NCI-H526 treated with DMSO at 0.1 percent for 48 hours (cell line): ENCODE results near the gene FLVCR2.
"Not testable (repeated sequence)": the region's sequence is repeated elsewhere in the genome, so short reads cannot be mapped to it uniquely, and the experiment has no call there.

Experiments used
- DNase-seq: peaks from one replicate; lab custom pipeline; 2025; lab: John Stamatoyannopoulos, UW

FLVCR2 gene

DNA sequence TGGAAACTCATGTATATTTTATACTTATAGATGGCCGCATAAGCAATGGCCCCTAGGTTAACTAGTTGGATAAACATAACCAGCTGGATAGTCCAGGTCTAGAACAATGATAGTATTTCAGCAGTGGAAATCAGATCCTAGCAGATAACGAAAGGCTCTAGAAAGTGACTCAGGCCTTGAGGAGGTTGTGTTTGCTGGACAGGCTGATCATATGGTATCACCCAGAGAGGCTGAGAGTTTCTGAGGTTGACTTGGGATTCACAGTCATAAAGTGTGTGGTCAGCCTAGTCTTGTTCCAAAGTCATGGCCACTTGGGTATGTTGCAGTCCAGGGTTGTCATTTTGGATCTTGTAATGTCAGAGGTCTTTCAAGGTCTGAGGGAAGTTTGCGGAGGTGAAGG, 16.8 kb downstream of the FLVCR2 start:
- DNase-seq = no peak

DNA sequence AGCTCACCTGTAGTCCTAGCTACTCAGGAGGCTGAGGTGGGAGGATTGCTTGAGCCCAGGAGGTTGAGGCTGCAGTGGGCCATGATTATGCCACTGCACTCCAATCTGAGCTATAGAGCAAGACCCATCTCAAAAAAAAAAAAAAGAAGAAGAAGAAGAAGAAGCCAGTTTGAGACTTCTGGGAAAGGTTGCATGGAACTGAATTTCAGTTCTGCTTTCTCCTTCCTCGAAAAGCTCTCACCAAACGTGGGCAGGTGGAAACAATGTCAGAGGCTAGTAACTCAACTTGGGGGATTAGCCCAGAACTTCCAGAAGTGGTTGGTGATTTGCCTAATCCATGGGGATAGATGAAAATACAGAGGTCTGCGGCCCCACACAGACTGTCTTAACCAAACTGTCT, 18.7 kb downstream of the FLVCR2 start:
- DNase-seq = no peak

DNA sequence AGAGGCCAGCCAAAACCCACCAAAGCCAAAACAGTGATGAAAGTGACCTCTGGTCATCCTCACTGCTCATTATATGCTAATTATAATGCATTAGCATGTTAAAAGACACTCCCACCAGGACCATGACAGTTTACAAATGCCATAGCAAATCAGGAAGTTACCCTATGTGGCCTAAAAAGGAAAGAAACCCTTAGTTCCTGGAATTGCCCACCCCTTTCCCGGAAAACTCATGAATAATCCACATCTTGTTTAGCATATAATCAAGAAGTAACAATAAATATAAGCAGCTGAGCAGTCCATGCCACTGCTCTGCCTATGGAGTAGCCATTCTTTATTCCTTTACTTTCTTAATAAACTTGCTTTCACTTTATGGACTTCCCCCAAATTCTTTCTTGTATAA, 21.7 kb downstream of the FLVCR2 start:
- not testable (repeated sequence) for DNase-seq

DNA sequence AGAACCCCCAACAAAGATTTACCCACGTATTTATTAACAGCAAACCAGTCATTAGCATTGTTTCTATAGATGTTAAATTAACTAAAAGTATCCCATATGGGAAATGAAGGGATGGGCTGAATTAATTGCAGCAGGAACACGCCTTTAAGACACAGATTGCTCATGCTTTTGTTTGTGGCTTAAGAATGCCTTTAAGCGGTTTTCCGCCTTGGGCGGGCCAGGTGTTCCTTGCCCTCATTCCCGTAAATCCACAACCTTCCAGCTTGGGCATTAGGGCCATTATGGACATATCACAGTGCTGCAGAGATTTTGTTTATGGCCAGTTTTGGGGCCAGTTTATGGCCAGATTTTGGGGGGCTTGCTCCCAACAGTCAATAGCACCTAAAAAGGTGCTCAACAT, 22.6 kb downstream of the FLVCR2 start:
- DNase-seq = not testable (repeated sequence)

DNA sequence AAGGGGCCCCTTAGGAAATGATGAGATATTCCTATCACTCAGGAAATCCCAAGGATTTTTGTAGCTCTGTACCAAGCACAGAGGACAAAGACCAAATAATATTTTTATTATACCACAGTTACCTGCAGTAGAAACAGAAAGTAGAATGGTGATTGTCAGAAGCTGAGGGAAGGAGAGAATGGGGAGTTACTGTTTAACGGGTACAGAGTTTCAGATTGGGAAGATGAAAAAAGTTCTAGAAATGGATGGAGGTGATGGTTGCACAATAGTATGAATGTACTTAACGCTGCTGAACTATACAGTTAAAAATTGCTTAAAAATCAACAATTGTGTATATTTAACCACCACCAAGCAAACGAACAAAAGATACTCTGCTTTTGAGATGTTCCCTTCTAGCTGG, 24.1 kb downstream of the FLVCR2 start:
- no peak for DNase-seq

DNA sequence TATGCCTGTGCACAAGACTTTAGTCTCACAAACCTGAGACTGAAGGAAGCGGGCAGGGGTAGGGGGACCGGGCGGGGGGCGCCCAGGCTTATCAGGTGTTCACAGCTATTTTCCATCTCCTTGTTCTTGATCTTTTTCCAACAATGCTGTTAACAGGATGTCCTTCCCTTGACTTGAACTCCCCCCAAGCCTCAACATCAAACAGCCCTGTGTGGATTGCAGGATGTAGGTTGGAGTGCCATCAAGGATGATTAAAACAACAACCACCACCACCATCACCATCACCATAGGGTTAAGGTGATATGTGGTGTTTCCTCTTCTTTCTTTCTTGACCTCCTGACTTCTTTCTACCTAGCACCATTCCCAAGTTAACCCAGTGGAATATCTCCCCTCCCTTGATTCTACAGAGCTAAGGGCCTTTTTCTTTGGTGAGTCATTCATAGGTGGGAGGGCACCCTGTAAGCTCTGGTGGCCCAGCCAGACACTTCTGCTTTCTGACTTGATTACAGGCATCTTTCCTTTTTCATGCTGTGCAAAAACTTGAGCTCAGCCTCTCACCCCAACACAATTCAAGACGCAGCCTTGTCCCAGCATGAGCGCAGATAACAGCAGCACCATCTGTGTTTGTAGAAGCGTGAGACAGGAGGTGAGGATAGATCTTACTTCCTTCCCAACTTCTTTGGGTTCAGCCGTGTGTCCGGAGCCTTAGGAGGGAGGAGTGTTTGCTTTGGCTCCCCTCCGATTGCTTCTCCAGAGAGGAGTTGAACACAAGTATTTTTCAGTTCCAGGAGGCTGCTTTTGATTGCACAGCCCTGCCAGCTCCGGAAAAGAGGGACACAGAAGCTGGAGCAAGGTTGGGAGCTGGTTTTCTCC, 26.8 kb downstream of the FLVCR2 start:
- DNase-seq = no peak

DNA sequence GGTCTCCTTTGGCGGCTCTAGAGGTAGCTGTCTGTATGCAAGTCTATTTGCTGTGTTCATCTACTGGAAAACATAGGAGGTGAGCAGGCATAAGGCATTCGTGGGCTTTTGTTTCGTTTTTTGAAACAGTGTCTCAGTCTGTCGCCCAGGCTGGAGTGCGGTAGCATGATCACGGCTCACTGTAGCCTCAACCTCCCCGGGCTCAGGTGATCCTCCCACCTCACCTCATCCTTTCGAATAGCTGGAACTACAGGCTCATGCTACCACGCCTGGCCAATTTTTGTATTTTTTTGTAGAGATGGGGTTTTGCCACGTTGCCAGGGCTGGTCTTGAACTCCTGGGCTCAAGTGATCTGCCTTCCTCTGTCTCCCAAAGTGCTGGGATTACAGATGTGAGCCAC, 27.5 kb downstream of the FLVCR2 start:
- no peak for DNase-seq

DNA sequence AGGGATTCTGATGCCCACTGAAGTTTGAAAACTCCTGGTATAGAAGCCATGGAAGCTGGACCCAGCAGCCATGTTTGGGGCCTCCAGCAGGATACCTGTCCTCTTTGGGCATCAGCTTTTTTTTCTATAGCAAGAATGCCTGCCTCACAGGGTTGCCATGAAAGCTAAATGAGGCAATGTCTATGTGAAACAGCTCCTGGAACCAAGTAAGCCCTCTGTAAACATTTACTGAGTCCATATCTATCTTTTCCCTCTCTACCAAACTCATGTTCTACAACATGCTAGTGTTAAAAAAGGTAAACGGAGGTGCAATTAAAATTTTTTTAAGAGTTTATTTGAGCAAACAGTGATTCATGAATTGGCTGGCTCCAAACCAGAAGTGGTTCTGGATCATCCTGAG, 28.6 kb downstream of the FLVCR2 start:
- no peak for DNase-seq

DNA sequence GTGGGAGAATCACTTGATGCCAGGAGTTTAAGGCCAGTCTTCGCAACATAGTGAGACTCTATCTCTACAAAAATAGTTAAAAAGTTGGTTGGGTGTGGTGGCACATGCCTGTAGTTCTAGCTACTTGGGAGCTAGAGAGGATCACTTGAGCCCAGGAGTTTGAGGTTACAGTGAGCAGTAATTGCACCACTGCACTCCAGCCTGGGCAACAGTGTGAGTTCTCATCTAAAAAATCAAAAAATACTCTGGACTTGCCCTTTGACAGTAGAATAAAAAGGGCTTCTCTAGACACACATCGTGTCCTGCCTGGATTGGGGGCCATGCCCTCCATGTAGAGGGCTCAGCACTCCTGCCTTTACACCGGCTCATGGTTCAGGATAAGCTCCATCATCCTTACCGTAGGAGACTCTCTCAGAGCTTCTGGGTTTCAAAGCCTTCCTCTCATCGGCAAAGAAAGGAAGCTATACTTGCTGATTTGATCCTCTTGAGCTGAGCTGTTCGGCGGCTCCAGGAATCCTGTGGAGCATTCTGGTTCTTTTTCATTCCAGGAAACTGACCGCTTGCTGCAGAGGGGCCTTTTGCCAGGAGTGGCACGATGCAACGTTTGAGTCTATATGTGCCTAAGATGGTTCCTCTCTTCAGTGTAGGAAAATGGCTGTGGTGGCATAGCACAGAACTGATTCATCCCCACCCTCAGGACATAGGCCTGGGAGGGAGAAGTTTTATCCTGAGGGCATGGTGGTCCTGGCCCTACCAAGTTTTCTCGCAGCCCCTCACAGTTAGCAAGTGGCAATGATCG, 29.6 kb downstream of the FLVCR2 start:
- no peak for DNase-seq

DNA sequence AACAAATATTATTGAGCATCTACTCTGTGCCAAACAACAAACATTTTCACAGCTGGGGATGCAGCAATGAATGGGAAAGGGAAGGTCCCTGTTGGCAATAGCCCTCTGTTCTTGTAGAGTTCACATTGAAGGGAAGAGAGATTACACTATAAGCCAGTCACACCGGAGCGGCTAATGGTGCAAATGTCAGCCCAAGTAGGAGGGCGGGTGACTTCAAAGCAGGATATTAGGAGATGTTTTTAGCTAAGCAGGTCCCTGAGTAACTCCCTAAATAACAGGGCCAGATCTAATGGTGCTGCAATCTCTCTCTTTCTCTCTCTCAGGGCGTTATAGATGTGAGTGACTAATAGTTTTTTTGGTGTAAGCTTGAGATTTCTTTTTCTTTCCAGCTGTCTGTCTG, 30.7 kb downstream of the FLVCR2 start:
- no peak for DNase-seq

DNA sequence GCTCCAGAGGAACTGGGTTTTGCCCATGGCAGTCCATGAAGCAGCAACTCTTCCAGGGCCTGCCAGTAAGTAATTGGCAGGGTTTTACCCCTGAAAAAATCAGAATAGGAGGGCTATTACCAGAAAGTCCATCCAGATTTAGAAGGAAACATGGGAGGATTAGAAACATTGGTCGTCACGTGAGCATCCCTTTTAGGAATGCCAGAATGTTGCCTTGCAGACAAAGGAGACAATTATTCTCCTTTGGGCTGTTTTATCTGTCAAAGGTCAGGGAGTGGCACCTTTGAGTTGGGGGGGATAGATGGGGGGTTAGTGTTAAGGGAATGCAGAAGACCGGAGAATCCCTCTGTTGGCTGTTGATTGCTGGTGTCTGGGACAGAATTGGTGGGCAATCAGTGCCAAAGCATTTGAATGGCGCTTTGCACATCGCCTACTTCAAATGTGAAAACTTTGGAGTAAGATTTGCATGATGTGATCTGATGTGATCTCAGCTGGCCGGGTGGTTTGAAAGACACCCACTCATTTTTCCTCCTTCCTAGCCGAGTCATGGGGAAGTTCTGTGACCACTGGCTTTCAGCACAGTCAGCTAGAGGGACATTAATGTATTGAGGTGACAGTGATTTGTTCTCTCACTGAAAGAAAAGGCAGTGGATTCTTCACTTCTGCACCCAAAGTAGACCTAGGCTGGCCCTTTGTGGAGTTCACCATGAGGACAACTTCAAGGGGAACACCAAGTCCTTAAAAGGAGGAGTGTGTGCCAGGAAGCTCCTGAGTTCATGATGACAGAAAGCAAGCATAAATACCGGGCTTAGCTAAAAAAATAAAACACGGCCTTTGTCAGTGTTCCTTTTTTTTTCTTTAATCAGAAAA, 31.4 kb downstream of the FLVCR2 start:
- no peak for DNase-seq

DNA sequence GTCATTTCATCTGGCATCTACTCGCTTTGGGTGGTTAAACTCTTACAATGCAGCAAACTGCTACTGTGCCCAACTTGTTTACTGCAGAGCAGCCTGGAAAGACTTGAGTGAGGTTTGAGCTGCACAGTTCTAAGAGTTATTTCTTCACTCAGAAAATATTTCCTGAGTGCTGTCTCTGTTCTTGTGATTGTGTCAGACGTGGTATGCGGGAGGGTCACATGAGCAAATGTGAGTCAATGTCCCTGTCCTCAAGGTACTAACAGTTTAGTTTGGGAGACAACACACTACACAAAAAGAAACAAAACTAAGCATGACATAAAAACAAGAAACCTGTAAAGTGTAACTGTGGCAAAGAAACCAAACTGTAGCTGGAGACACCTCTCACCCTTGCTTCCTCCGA, 32.4 kb downstream of the FLVCR2 start:
- DNase-seq = no peak

DNA sequence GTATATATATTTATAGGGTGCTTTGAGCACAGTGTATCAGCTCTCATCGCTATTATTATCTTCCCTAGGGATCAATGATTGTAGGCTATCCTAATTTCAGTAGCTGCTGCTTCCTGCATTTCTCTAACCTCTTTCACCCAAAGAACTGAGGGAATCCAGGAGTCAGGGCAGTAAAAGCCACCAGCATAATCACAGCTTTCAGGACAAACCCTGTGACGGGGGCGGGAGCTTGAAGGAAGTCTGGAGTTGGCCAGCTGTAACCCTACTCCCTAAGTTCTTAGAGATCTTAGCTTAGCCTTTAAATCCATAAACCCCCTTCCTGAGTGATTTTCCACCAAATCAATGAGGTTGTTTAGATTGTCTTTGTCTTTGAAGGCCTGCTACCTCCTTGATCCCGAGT, 33.7 kb downstream of the FLVCR2 start:
- DNase-seq = no peak

DNA sequence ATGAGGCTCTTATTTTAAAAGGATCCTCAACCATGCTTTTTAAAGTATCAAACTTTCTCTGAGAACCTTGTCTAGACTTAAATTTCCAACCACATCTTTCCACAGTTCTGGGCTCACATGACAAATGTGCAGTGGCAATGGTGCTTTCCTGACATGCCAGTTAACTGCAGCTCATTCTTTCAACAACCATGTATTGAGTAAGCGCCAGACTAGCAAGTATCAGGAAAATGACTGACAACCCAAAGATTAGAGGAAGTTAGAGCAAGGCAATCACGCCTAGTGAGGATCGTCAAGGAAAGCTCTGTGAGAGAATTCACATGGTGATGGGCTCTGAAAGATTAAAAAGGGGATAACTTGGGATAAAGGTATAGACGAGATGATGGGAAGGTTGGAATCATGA, 35.8 kb downstream of the FLVCR2 start:
- DNase-seq = no peak

DNA sequence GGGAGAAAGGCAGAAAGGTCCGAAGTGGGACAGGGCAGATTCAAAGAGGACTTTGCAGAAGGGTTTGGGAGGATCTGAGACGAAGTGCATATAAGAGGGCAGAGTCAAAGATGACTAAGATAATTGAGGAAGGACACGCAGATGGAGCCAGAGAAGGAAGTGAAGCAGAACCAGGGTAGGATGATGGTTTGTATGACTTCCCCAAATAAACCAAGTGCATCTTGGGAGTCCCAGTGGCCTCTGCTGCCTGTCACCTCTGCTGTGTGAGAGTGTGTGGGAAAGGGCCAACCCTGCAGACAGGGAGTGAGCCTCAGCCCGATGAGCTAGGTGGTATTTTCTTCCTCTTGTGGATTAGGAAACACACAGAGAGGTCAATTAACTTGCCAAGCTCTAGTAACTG, 36.8 kb downstream of the FLVCR2 start:
- no peak for DNase-seq

DNA sequence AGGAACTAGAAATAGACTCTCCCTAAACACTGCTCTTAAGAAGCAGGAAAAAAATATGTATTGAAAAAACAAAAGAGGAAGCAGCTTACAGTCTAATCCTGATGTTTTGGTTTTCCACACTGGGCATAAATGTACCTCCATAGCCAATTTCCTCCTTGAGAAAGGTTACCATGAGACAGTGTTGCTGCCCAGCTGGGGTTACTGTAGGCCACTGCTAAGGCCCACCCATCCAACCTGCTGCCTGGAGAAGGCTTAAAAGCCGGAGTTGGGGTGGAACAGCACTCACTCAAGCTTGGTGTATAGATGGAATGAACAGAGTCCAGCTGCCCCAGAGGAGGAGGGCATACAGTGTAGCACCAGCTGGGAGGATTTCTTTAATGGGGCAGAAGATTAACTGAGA, 41.1 kb downstream of the FLVCR2 start:
- no peak for DNase-seq

DNA sequence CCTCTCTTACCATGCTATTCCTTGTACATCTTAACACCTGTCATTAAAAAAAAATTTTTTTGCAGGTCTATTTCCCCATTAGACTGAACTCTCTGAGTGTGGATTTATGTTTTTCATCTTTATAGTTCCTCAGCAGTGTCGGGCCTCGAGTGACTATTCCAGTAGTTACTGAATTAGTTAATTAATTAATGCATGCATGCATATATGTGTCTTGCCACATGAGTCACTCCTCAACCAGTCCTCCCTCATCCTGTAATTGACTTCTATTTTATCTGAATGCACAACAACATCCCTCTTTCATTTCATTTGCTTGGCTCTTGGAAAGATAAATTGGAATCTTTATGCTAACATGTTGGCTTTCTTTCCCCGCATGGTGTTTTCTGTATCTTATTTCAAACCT, 46.6 kb downstream of the FLVCR2 start:
- DNase-seq = no peak

DNA sequence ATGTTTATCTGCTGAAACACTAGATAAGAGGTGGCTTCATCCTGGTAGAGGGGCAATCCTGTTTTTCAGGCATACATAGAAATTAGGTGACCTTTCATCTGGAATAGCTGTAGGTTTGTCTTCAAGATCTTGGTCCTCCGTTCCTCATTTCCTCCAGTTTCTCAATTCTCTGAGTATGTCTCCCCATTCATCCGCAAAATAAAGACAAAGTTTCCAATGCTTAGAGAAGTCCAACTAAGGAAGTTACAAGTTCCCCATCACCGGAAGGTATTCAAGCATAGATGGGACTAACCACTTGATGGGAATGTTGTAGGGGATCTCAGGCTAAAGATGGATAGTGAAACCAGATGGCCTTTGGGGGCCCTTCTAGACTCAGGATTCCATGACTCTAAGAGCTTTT, 48.0 kb downstream of the FLVCR2 start:
- no peak for DNase-seq

DNA sequence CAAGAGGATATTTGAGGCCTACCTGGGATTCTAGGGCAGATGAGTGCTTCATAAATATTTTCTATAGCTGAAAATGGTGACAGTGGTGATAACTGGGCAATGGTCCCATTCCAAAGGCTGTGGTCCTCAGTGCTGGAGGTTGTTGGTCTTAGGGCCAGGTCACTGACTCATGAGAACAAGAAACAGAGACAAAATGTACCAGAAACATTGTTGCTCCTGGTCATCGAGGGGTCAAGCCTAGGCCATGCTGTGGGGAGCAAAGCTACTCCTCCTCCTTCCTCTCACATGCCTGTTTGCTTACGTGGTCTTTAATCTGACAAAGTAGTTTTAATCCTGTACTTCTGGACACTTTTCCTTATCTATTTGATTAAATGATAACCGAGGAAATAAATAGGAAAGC, 48.4 kb downstream of the FLVCR2 start:
- no peak for DNase-seq

DNA sequence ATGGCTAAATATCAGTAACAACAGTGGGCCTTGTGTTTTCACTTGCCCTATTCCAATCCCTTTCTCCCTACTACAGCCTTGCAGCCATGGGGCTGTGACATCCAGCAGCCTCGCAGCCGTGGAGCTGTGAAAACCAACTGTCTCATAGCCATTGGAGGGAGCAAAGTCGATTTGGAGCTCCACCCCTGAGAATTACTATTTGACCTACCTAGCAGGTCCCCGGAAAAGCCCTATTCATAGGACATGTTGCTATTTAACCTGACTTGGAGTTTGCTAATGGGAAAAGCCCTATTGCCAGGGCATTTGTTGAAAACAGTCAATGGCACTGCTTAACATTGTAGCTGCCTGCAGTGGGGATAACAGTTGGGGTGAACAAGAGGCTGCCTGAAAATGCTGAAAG, 49.0 kb downstream of the FLVCR2 start:
- DNase-seq = no peak

DNA sequence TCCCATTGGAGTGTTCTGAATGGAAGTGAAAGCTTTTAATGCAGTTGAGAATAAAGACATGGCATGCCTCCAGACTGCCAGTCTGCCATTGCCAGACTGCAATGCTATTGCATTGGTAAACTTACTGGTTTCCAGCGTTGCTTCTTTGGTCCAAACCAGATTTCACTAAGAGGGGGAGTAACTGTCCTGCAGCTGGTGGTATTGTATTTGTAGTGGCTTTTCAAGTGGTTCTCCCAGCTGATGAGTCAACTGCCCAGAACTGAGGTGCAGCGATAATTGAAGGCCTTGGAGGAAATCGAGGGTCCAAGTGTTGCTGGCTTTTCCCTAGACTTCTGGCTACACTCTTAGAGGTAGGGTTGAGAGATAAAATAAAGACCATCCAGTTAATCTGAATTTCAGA, 50.4 kb downstream of the FLVCR2 start:
- DNase-seq = no peak

DNA sequence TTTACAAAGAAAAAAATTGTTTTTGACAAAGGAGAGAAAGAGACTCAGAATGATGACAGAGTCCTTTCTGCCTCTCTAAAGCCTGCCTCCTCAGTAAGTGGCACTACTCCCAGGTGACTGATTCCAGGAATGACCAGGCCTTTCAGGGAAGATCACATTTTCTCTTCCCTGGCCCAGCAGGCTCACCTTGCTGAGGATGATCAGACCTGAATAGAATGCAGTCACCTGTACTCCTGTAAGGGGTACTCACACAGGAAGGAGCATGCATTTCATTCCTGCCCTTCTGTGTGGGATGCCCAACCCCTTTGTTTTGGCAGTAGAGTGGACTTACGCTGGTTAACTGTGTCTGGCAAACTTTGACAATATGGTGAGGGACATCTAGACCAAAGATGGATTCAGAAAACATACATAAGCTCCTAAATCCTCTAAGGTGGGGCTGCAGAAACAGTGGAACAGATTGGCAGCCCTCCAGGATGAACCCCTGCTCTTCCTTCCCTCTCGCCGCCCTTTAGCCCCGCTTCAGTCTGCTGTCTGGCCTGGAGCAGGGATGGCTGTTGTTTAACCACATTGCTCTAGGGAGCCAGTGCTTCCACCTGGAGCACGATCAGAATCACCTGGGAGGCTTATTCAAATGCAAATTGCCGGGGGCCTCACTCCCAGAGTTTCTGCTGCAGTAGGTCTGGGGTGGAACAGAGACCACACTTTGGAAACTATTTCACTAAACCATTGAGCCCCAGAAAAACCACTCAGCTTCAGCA, 52.5 kb downstream of the FLVCR2 start:
- DNase-seq = peak; percentile 27
